ENCODE measurements around the gene GPANK1. TPM values are rescaled to one million over a fixed set of nuclear protein-coding genes. Genes with fewer than 3 reads are reported as not detected.
A peak's percentile ranks its signal among the peaks of the same experiment; 100 is the strongest.

Gene GPANK1
- total and polyA plus RNA-seq, 9 of the 15 experiments (the other 6 are each of a cell fraction or from before 2014, with no cell fraction given), result 32.2 to 111 (median 46.3) TPM

DNA sequence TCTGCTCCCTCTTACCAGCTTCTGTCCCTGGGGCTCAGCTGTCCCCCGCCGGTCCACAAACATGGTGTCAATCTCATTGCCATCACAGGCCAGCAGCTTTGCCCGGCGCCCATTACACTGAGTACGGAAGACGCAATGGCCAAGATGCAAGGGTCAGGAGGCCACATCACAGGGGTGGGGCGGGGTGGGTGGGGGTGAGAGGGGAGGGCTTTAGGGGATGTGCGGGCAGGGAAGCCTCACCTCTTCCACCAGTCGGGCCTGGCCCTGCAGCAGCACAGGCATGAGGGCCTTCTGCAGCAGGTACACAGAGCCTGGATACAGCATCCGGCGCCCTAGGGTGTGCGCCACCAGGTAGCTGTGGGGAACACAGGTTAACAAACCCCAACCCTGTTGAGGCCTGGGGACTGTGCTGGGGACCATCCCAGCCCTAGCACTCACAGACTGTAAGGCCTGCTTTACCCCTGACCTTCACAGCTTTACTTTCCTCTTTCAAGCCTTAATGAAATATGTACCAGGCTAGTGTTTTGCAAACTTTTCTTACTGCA is 26.8 kb upstream of the GPANK1 start (continued):
- peak; percentile 53; the same call in 1 of the 2 replicates for TF ChIP-seq STAT6 (CRISPR knock-in tag; IDR thresholded peaks at IDR 0.05)
- TF ChIP-seq PTBP1 (IDR thresholded peaks at IDR 0.05; ENCODE audit: low read depth, low read length), result no peak
- peak; percentile 30; the same call in 1 of the 2 replicates for TF ChIP-seq VEZF1 (CRISPR knock-in tag; IDR thresholded peaks at IDR 0.05)
- no peak for TF ChIP-seq ZNF239 (CRISPR knock-in tag; IDR thresholded peaks at IDR 0.05)
- no peak for TF ChIP-seq KLF16 (IDR thresholded peaks at IDR 0.05)

GRCh38 chr6:31691078-31691463 is 26.3 kb upstream of the GPANK1 start:
- peak overlapping the region; percentile 82 for H3K4me2 ChIP-seq (ENCODE audit: insufficient read depth, low read length)
- no peaks in the 10 kb centered on the region for H3K9me3 ChIP-seq (replicated peaks; ENCODE audit: control insufficient read depth, insufficient read depth, low read depth, low read length)
- peak overlapping the region; percentile 68 to 86; a peak in 3 of 4 replicates for H3K9ac ChIP-seq (ENCODE audit: insufficient read depth in 1 of 2, low read depth in 2 of 2, low read length in 2 of 2)
- H3K27me3 ChIP-seq (ENCODE audit: control insufficient read depth in 2 of 2, insufficient read depth in 2 of 2, low read length in 2 of 2), result no peaks in the 10 kb centered on the region
- H3K4me3 ChIP-seq, result peak overlapping the region; percentile 13; the same call in 1 of the 2 replicates
- 0 out of 2 replicates have a peak overlapping the region, but pooled peaks have one; percentile 14 for H2AFZ ChIP-seq (ENCODE audit: low read depth, low read length)
- no peaks in the 10 kb centered on the region for H3K9me1 ChIP-seq (ENCODE audit: control insufficient read depth, insufficient read depth, low read length)
- H3K4me1 ChIP-seq (replicated peaks in 1 of 2; ENCODE audit: control insufficient read depth in 2 of 2, insufficient read depth in 2 of 2, low read length in 2 of 2), result peaks cover 63 to 65% of the 10 kb centered on the region in 2 experiments
- in situ Hi-C loops (cut with MboI) (no loop called here), intact Hi-C loops (cut with micrococcal nuclease) (loop anchor here (2.0 kb wide), 2 partner anchors 44 to 140 kb away; no protein-coding TSS in a partner anchor)
- H3K36me3 ChIP-seq (ENCODE audit: control insufficient read depth, insufficient read depth, low read length), result peaks cover 91% of the 10 kb centered on the region
- ATAC-seq (no peak), DNase-seq (ENCODE audit: extremely low read depth in 1 of 4, low spot score in 3 of 4) (no peak), FAIRE-seq (no peak)
- H3K79me2 ChIP-seq (ENCODE audit: control insufficient read depth, insufficient read depth, low read length), result no peaks in the 10 kb centered on the region; the same call in 2 of the 3 replicates
- 31% methylated on average over 6 of the region's 6 CpGs for WGBS (ENCODE audit: insufficient coverage, low coverage, missing lambda C conversion rate)
- ChIA-PET CTCF (ENCODE audit: low intra/inter-chr PET ratio) (no interaction called here), POLR2A (interaction anchor here (0.6 to 7.1 kb wide), 44 partner anchors 12 to 498 kb away, joined by 3 to 158 read pairs (median 6); partner anchors contain the start of genes ABHD16A, APOM, BAG6 and C6orf47)
- H3K27ac ChIP-seq (ENCODE audit: extremely low read depth, low read depth, low read length), result peak overlapping the region; percentile 88
- H4K20me1 ChIP-seq (replicated peaks; ENCODE audit: control insufficient read depth, insufficient read depth, low read length), result no peaks in the 10 kb centered on the region
- BruUV-seq (replicated peaks), result no TSS peak
- no peak for TF ChIP-seq ZNF778 (CRISPR knock-in tag; IDR thresholded peaks at IDR 0.05)
- no peak for TF ChIP-seq XRCC4 (IDR thresholded peaks at IDR 0.05; ENCODE audit: extremely low read depth, insufficient read depth, insufficient read length)
- TF ChIP-seq, protein P1, sequence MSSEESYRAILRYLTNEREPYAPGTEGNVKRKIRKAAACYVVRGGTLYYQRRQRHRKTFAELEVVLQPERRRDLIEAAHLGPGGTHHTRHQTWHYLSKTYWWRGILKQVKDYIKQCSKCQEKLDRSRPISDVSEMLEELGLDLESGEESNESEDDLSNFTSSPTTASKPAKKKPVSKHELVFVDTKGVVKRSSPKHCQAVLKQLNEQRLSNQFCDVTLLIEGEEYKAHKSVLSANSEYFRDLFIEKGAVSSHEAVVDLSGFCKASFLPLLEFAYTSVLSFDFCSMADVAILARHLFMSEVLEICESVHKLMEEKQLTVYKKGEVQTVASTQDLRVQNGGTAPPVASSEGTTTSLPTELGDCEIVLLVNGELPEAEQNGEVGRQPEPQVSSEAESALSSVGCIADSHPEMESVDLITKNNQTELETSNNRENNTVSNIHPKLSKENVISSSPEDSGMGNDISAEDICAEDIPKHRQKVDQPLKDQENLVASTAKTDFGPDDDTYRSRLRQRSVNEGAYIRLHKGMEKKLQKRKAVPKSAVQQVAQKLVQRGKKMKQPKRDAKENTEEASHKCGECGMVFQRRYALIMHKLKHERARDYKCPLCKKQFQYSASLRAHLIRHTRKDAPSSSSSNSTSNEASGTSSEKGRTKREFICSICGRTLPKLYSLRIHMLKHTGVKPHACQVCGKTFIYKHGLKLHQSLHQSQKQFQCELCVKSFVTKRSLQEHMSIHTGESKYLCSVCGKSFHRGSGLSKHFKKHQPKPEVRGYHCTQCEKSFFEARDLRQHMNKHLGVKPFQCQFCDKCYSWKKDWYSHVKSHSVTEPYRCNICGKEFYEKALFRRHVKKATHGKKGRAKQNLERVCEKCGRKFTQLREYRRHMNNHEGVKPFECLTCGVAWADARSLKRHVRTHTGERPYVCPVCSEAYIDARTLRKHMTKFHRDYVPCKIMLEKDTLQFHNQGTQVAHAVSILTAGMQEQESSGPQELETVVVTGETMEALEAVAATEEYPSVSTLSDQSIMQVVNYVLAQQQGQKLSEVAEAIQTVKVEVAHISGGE (CRISPR knock-in tag; IDR thresholded peaks at IDR 0.05), result peak in 1 of 3 experiments; percentile 12; a peak in 1 of 6 replicates
- no peak for TF ChIP-seq NFXL1 (CRISPR knock-in tag; IDR thresholded peaks at IDR 0.05)
- TF ChIP-seq, protein P2, sequence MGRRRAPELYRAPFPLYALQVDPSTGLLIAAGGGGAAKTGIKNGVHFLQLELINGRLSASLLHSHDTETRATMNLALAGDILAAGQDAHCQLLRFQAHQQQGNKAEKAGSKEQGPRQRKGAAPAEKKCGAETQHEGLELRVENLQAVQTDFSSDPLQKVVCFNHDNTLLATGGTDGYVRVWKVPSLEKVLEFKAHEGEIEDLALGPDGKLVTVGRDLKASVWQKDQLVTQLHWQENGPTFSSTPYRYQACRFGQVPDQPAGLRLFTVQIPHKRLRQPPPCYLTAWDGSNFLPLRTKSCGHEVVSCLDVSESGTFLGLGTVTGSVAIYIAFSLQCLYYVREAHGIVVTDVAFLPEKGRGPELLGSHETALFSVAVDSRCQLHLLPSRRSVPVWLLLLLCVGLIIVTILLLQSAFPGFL (CRISPR knock-in tag; IDR thresholded peaks at IDR 0.05), result 0 out of 2 replicates have a peak, but pooled peaks have one; percentile 17
- no peak for TF ChIP-seq ZNF282 (CRISPR knock-in tag; IDR thresholded peaks at IDR 0.05)
